Keratinocyte (primary cell): ENCODE measurements around the gene RIC1.

Experiments
- EZH2 ChIP-seq: IDR thresholded peaks from one replicate; pipeline ENCODE4 v1.6.1; 2012; ENCODE audit warnings: inconsistent platforms, mild to moderate bottlenecking, low read length, moderate library complexity
- TF ChIP-seq, protein P1 (sequence below), 3 experiments: IDR thresholded peaks in 1 of 3; conservative IDR thresholded peaks in 1 of 3; optimal IDR thresholded peaks in 1 of 3; 2 replicates in 2 of 3; 3 replicates in 1 of 3; pipeline versions ENCODE3 to v1.5.1; 2011; ENCODE audit warnings: low read length in 3 of 3, mild to moderate bottlenecking in 3 of 3, moderate library complexity in 2 of 3, control low read depth in 1 of 3, inconsistent platforms in 1 of 3; ENCODE audit not compliant: insufficient read depth in 2 of 3; ENCODE audit errors: extremely low read depth in 1 of 3

DNA sequence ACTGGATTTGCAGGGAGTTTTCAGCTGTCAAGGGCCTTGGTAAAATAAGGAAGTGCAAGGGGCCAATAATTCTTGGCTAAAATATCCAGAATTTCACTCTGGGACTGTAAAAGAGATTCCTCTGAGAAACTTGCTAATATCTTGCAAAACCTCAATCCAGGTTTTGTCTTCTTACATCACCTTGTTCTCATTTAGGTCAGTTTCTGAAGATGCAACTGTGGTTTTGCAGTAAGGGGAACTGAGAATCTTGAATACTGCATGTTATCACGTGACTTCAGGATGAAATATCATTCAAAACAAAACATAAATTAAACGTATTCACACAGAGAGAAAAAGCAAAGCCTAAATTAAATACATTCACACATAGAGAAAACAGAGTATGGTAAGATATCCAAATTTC is 35.0 kb upstream of the RIC1 start:
- TF ChIP-seq, protein P1, sequence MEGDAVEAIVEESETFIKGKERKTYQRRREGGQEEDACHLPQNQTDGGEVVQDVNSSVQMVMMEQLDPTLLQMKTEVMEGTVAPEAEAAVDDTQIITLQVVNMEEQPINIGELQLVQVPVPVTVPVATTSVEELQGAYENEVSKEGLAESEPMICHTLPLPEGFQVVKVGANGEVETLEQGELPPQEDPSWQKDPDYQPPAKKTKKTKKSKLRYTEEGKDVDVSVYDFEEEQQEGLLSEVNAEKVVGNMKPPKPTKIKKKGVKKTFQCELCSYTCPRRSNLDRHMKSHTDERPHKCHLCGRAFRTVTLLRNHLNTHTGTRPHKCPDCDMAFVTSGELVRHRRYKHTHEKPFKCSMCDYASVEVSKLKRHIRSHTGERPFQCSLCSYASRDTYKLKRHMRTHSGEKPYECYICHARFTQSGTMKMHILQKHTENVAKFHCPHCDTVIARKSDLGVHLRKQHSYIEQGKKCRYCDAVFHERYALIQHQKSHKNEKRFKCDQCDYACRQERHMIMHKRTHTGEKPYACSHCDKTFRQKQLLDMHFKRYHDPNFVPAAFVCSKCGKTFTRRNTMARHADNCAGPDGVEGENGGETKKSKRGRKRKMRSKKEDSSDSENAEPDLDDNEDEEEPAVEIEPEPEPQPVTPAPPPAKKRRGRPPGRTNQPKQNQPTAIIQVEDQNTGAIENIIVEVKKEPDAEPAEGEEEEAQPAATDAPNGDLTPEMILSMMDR (optimal IDR thresholded peaks at IDR 0.05 in 1 of 3, IDR thresholded peaks at IDR 0.05 in 1 of 3, conservative IDR thresholded peaks at IDR 0.05 in 1 of 3; ENCODE audit: extremely low read depth in 1 of 3, insufficient read depth in 2 of 3, low read length in 3 of 3), result no peak
- TF ChIP-seq EZH2, result no peak
